Measurements from ENCODE around the gene RSL24D1. TPM values are rescaled to one million over a fixed set of nuclear protein-coding genes. Genes with fewer than 3 reads are reported as not detected.

Gene RSL24D1
- total RNA-seq, 1 experiment from 2014 or later: 43.5 TPM

DNA sequence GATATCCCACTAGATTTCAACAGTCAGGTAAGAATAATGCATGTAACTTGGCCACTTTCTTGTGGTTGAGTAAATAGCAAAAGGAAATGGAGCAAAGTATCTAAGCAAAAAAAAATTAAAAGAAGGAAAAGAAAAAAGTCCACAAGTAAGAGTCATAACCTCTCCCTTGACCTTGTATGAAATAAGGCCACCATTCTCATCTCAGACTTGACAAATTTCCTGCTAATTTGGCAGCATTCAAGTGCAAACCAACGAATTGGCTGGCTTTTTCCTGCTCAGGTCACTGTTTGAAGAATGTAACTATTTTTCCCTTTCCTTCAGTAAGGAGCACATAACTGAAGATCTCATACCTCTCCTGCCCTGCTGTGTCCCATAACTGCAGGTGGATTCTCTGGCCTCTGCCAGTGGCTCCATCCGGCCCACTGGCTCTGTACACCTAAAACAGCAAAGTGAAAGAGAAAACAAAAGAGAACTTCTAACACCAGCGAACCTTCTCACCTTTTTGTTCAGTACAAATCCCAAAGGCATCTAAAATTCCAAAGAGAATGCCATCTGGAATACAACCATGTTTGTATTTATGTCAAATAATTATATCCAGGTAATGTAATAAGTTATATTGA, 33.4 kb upstream of the RSL24D1 start:
- no peaks in the 10 kb centered on the region for H3K9me3 ChIP-seq (ENCODE audit: low read length)
- H3K27ac ChIP-seq (ENCODE audit: low read length): no peak overlapping the region
- TF ChIP-seq EZH2 (IDR thresholded peaks at IDR 0.05; ENCODE audit: low read length, unreplicated experiment) (no peak), EZH2phosphoT487 (IDR thresholded peaks at IDR 0.05; ENCODE audit: borderline replicate concordance, low read length) (no peak)
- TF ChIP-seq, protein P1, sequence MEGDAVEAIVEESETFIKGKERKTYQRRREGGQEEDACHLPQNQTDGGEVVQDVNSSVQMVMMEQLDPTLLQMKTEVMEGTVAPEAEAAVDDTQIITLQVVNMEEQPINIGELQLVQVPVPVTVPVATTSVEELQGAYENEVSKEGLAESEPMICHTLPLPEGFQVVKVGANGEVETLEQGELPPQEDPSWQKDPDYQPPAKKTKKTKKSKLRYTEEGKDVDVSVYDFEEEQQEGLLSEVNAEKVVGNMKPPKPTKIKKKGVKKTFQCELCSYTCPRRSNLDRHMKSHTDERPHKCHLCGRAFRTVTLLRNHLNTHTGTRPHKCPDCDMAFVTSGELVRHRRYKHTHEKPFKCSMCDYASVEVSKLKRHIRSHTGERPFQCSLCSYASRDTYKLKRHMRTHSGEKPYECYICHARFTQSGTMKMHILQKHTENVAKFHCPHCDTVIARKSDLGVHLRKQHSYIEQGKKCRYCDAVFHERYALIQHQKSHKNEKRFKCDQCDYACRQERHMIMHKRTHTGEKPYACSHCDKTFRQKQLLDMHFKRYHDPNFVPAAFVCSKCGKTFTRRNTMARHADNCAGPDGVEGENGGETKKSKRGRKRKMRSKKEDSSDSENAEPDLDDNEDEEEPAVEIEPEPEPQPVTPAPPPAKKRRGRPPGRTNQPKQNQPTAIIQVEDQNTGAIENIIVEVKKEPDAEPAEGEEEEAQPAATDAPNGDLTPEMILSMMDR (conservative IDR thresholded peaks at IDR 0.05; ENCODE audit: low read depth, low read length): no peak
- no peaks in the 10 kb centered on the region for H3K79me2 ChIP-seq (ENCODE audit: low read length)
- H2AFZ ChIP-seq (ENCODE audit: low read length): no peak overlapping the region
- intact Hi-C loops (cut with micrococcal nuclease): no loop called here
- no peak overlapping the region for H3K4me3 ChIP-seq (ENCODE audit: low read length)
- H3K9me2 ChIP-seq (replicated peaks; ENCODE audit: low read length): no peaks in the 10 kb centered on the region
- H3K4me1 ChIP-seq (ENCODE audit: insufficient read depth, low read length): no peaks in the 10 kb centered on the region
- no peak overlapping the region for H3K9ac ChIP-seq (ENCODE audit: low read length)
- POLR2A ChIA-PET (ENCODE audit: unreplicated experiment): no interaction called here
- no peak for DNase-seq
- H3F3A ChIP-seq (ENCODE audit: low read length, unreplicated experiment): no peaks in the 10 kb centered on the region
- BruUV-seq (replicated peaks): no TSS peak
- CTCF ChIA-PET: no interaction called here
- ATAC-seq: no peak
- no peak overlapping the region for H3K4me2 ChIP-seq (ENCODE audit: low read length)
- H4K20me1 ChIP-seq (ENCODE audit: low read length): no peaks in the 10 kb centered on the region
- H3K36me3 ChIP-seq (ENCODE audit: low read depth, low read length): no peaks in the 10 kb centered on the region
- H3K27me3 ChIP-seq (ENCODE audit: low read length): no peaks in the 10 kb centered on the region

DNA sequence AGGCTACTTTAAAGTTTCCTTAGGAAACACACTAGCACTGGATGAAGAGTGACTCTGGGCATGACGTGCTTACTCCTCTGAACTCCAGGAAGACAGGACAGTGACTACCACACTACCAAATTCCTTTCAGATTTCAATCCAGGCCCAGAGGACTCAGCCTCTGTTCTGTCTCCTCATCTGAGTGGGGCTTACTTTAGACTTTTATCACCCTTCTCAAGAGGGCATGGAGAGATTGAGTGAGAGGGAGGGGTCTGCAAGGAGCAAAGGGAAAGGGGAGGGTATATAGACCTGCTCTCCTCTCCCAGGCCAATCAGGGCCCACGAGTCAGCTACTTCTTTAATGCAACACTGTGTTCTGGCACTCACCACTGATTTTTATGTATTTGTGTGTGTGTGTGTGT, 29.4 kb upstream of the RSL24D1 start:
- CTCF ChIA-PET: no interaction called here
- Histone ChIP-seq H3K27me3 (ENCODE audit: low read length) (no peaks in the 10 kb centered on the region), H3K4me3 (ENCODE audit: low read length) (no peak overlapping the region), H3K9me3 (ENCODE audit: low read length) (no peaks in the 10 kb centered on the region), H3K79me2 (ENCODE audit: low read length) (no peaks in the 10 kb centered on the region), H3K9ac (ENCODE audit: low read length) (no peak overlapping the region), H3K4me2 (ENCODE audit: low read length) (no peak overlapping the region), H3K4me1 (ENCODE audit: insufficient read depth, low read length) (peaks cover 4% of the 10 kb centered on the region; the same call in 1 of the 2 replicates), H3F3A (ENCODE audit: low read length, unreplicated experiment) (no peaks in the 10 kb centered on the region), H4K20me1 (ENCODE audit: low read length) (no peaks in the 10 kb centered on the region), H3K27ac (ENCODE audit: low read length) (no peak overlapping the region), H3K36me3 (ENCODE audit: low read depth, low read length) (no peaks in the 10 kb centered on the region), H2AFZ (ENCODE audit: low read length) (no peak overlapping the region), H3K9me2 (replicated peaks; ENCODE audit: low read length) (no peaks in the 10 kb centered on the region)
- intact Hi-C loops (cut with micrococcal nuclease): no loop called here
- POLR2A ChIA-PET (ENCODE audit: unreplicated experiment): no interaction called here
- BruUV-seq (replicated peaks): no TSS peak
- no peak for DNase-seq
- no peak for ATAC-seq
- TF ChIP-seq EZH2 (IDR thresholded peaks at IDR 0.05; ENCODE audit: low read length, unreplicated experiment) (no peak), EZH2phosphoT487 (IDR thresholded peaks at IDR 0.05; ENCODE audit: borderline replicate concordance, low read length) (no peak)
- TF ChIP-seq, protein P1 (conservative IDR thresholded peaks at IDR 0.05; ENCODE audit: low read depth, low read length): no peak

DNA sequence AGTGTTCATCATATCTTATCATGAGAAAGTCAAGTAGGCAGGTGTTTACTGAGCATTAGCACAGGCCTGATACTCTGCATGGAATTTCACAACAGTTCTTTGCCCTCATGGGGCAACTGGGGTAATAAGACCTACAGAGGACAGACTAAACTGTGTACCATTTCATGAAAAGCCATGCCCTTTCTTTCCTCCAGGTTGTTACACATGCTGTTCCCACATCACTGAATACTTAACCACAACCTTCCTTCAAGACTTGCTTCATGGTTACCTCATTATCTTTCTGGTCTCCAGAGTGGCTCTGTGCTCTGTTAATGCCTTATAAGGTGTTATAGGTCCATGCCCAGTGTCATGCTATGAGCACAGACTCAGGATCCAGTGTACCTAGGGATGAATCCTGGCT, 28.2 kb upstream of the RSL24D1 start:
- H2AFZ ChIP-seq (ENCODE audit: low read length): no peak overlapping the region
- no TSS peak for BruUV-seq (replicated peaks)
- no peak overlapping the region for H3K9ac ChIP-seq (ENCODE audit: low read length)
- no peak for ATAC-seq
- no peaks in the 10 kb centered on the region for H3K79me2 ChIP-seq (ENCODE audit: low read length)
- no peaks in the 10 kb centered on the region for H4K20me1 ChIP-seq (ENCODE audit: low read length)
- no peak for TF ChIP-seq EZH2 (IDR thresholded peaks at IDR 0.05; ENCODE audit: low read length, unreplicated experiment)
- TF ChIP-seq, protein P1 (conservative IDR thresholded peaks at IDR 0.05; ENCODE audit: low read depth, low read length): no peak
- no peak overlapping the region for H3K4me3 ChIP-seq (ENCODE audit: low read length)
- no peaks in the 10 kb centered on the region for H3K9me3 ChIP-seq (ENCODE audit: low read length)
- intact Hi-C loops (cut with micrococcal nuclease): no loop called here
- CTCF ChIA-PET: no interaction called here
- H3K4me2 ChIP-seq (ENCODE audit: low read length): no peak overlapping the region
- no peaks in the 10 kb centered on the region for H3F3A ChIP-seq (ENCODE audit: low read length, unreplicated experiment)
- H3K27me3 ChIP-seq (ENCODE audit: low read length): no peaks in the 10 kb centered on the region
- POLR2A ChIA-PET (ENCODE audit: unreplicated experiment): no interaction called here
- H3K27ac ChIP-seq (ENCODE audit: low read length): no peak overlapping the region
- no peaks in the 10 kb centered on the region for H3K36me3 ChIP-seq (ENCODE audit: low read depth, low read length)
- no peak for DNase-seq
- no peaks in the 10 kb centered on the region for H3K9me2 ChIP-seq (replicated peaks; ENCODE audit: low read length)
- peaks cover 8% of the 10 kb centered on the region; the same call in 1 of the 2 replicates for H3K4me1 ChIP-seq (ENCODE audit: insufficient read depth, low read length)

Measured in PC-3 (cell line).